HepG2 (cell line): Measurements from ENCODE around the gene TMEM204.

Source experiments
- BHLHE40 ChIP-seq: IDR thresholded peaks from 2 replicates; pipeline ENCODE4 v1.6.1; 2011; ENCODE audit warnings: low read length, improper control_type of control experiment
- HNRNPL ChIP-seq: fragments of 200-400 bp; formaldehyde crosslinking; IDR thresholded peaks from 2 replicates; pipeline ENCODE4 v1.6.1; 2017; ENCODE audit warnings: mild to moderate bottlenecking, low read depth, low read length
- USF2 ChIP-seq, 2 experiments: sonication (generic) in 1 of 2; formaldehyde crosslinking in 1 of 2; IDR thresholded peaks; 2 replicates each; pipeline versions ENCODE4 v1.5.1 to v1.6.1; 2011 to 2020; ENCODE audit warnings: borderline replicate concordance in 1 of 2, low read depth in 1 of 2, low read length in 1 of 2, mild to moderate bottlenecking in 1 of 2, missing genetic modification reagents in 1 of 2, moderate library complexity in 1 of 2
- ZNF354B ChIP-seq: sonication (generic); formaldehyde crosslinking; IDR thresholded peaks from 2 replicates; pipeline ENCODE4 v1.8.0; 2022; ENCODE audit warnings: mild to moderate bottlenecking, missing genetic modification reagents
- ZSCAN30 ChIP-seq: sonication (generic); formaldehyde crosslinking; IDR thresholded peaks from 2 replicates; pipeline ENCODE4 v1.5.0; 2020; ENCODE audit warnings: mild to moderate bottlenecking, missing genetic modification reagents

- no peak for TF ChIP-seq HNRNPL
- no peak for TF ChIP-seq BHLHE40
- TF ChIP-seq ZSCAN30 (CRISPR knock-in tag): no peak
- TF ChIP-seq USF2 (IDR thresholded peaks at IDR 0.05; ENCODE audit: low read depth, low read length): no peak
- TF ChIP-seq USF2 (CRISPR knock-in tag; IDR thresholded peaks at IDR 0.05; ENCODE audit: borderline replicate concordance): no peak
- no peak for TF ChIP-seq ZNF354B (CRISPR knock-in tag)
These were observed 15.3 kb downstream of the TMEM204 start for GRCh38 chr16:1548727-1549126.
